MM.1S (cell line): Measurements from ENCODE around the gene SMO.

Source experiments
- DNase-seq: peaks from one replicate; pipeline ENCODE4 v3.0.0-alpha.2; 2015
- H2AFZ ChIP-seq: fragments of 300-600 bp; sonication (generic); 2 replicates; pipeline ENCODE4 v1.6.0; 2016; ENCODE audit warnings: antibody characterized with exemption, low read length
- H3F3A ChIP-seq: fragments of 300-600 bp; sonication (generic); 2 replicates; pipeline ENCODE4 v1.6.1; 2016; ENCODE audit warnings: mild to moderate bottlenecking, antibody characterized with exemption, low read length, moderate library complexity, mixed read lengths; ENCODE audit not compliant: insufficient read depth
- H3K27ac ChIP-seq: fragments of 300-600 bp; sonication (generic); 2 replicates; pipeline ENCODE4 v1.5.1; 2016; ENCODE audit warnings: mild to moderate bottlenecking, low read length
- H3K27me3 ChIP-seq: fragments of 300-600 bp; sonication (generic); replicated peaks from 2 replicates; pipeline ENCODE4 v1.6.0; 2016; ENCODE audit warnings: low read length; ENCODE audit not compliant: insufficient read depth
- H3K36me3 ChIP-seq: fragments of 300-600 bp; sonication (generic); replicated peaks from 2 replicates; pipeline ENCODE4 v1.6.1; 2016; ENCODE audit warnings: mild to moderate bottlenecking, low read length, mixed read lengths; ENCODE audit not compliant: insufficient read depth
- H3K4me1 ChIP-seq: fragments of 300-600 bp; sonication (generic); 2 replicates; pipeline ENCODE4 v1.6.1; 2016; ENCODE audit warnings: low read length, mixed read lengths
- H3K4me2 ChIP-seq: fragments of 300-600 bp; sonication (generic); 2 replicates; pipeline ENCODE4 v1.6.0; 2016; ENCODE audit warnings: low read depth, low read length
- H3K4me3 ChIP-seq: fragments of 300-600 bp; sonication (generic); 2 replicates; pipeline ENCODE4 v1.5.1; 2016; ENCODE audit warnings: low read length, mixed read lengths
- H3K79me2 ChIP-seq: fragments of 300-600 bp; sonication (generic); 2 replicates; pipeline ENCODE4 v1.6.1; 2016; ENCODE audit warnings: mixed run types, low read length, mixed read lengths
- H3K9ac ChIP-seq: fragments of 300-600 bp; sonication (generic); 2 replicates; pipeline ENCODE4 v1.6.1; 2016; ENCODE audit warnings: low read length, mixed read lengths
- H3K9me2 ChIP-seq: fragments of 300-600 bp; sonication (generic); replicated peaks from 2 replicates; pipeline ENCODE4 v1.6.1; 2016; ENCODE audit warnings: mild to moderate bottlenecking, low read length, mixed read lengths; ENCODE audit not compliant: insufficient read depth
- H3K9me3 ChIP-seq: fragments of 300-600 bp; sonication (generic); replicated peaks from 2 replicates; pipeline ENCODE4 v1.6.1; 2016; ENCODE audit warnings: mild to moderate bottlenecking, low read length, mixed read lengths; ENCODE audit not compliant: insufficient read depth
- H4K20me1 ChIP-seq: fragments of 300-600 bp; sonication (generic); 2 replicates; pipeline ENCODE4 v1.6.1; 2016; ENCODE audit warnings: mild to moderate bottlenecking, low read length, moderate library complexity, mixed read lengths; ENCODE audit not compliant: insufficient read depth
- EZH2 ChIP-seq: fragments of 300-600 bp; sonication (generic); optimal IDR thresholded peaks from 2 replicates; pipeline ENCODE3; 2017; ENCODE audit warnings: low read depth, mild to moderate bottlenecking, antibody characterized with exemption, low read length, mixed read lengths
- EZH2phosphoT487 ChIP-seq: fragments of 300-600 bp; sonication (generic); IDR thresholded peaks from 2 replicates; pipeline ENCODE4 v1.6.1; 2018; ENCODE audit warnings: antibody characterized with exemption, low read length
- TF ChIP-seq, protein P1 (sequence below): fragments of 300-600 bp; sonication (generic); IDR thresholded peaks from 2 replicates; pipeline ENCODE4 v1.5.1; 2016; ENCODE audit warnings: antibody characterized with exemption, low read length, mixed read lengths

SMO gene

GRCh38 chr7:129162732-129163131, 25.7 kb upstream of the SMO start:
- no peak for DNase-seq
- no peak overlapping the region for H3K4me3 ChIP-seq
- no peaks in the 10 kb centered on the region for H3K36me3 ChIP-seq
- no peak overlapping the region for H2AFZ ChIP-seq
- no peak overlapping the region for H3K27ac ChIP-seq
- H4K20me1 ChIP-seq, result no peaks in the 10 kb centered on the region
- H3K9ac ChIP-seq, result no peak overlapping the region
- 0 out of 2 replicates have a peak, but pooled peaks cover 3% of the 10 kb centered on the region for H3K4me1 ChIP-seq
- no peaks in the 10 kb centered on the region for H3K9me3 ChIP-seq
- no peak overlapping the region for H3K4me2 ChIP-seq
- H3K9me2 ChIP-seq, result no peaks in the 10 kb centered on the region
- no peaks in the 10 kb centered on the region for H3K27me3 ChIP-seq
- no peaks in the 10 kb centered on the region for H3K79me2 ChIP-seq
- H3F3A ChIP-seq, result no peaks in the 10 kb centered on the region
- no peak for TF ChIP-seq EZH2phosphoT487
- TF ChIP-seq, protein P1, sequence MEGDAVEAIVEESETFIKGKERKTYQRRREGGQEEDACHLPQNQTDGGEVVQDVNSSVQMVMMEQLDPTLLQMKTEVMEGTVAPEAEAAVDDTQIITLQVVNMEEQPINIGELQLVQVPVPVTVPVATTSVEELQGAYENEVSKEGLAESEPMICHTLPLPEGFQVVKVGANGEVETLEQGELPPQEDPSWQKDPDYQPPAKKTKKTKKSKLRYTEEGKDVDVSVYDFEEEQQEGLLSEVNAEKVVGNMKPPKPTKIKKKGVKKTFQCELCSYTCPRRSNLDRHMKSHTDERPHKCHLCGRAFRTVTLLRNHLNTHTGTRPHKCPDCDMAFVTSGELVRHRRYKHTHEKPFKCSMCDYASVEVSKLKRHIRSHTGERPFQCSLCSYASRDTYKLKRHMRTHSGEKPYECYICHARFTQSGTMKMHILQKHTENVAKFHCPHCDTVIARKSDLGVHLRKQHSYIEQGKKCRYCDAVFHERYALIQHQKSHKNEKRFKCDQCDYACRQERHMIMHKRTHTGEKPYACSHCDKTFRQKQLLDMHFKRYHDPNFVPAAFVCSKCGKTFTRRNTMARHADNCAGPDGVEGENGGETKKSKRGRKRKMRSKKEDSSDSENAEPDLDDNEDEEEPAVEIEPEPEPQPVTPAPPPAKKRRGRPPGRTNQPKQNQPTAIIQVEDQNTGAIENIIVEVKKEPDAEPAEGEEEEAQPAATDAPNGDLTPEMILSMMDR, result no peak
- TF ChIP-seq EZH2, result no peak

DNA sequence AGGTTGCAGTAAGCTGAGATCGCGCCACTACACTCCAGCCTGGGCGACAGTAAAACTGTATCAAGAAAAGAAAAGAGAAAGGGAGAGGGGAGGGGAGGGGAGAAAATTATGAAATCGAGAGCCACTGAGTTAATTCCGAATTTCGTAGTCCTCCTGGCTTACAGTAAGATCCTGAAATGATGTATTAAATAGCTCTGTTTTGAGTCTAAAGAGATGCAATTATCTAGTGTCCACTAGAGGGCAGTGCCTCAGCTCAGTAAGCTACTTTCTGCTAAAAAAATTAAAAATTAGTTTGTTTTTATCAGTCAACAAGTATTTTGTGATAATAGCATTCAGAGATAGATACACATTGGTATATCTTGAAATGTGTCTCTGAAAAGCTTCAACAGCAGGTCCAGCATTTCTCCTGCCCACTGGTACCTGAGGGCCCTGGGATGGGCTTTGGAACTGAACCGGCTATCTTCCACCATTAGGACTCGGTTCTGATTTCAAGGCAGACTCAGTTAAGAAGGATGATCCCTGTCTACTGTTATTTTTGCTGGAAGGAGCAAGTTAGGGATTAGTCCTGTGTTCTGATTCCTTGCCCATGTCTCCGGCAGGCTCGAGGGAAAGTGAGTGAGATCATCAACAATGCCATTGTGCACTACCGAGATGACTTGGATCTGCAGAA, 24.4 kb upstream of the SMO start:
- DNase-seq, result peak; percentile 74
- Histone ChIP-seq H3K9ac (no peak overlapping the region), H3K9me3 (no peaks in the 10 kb centered on the region), H3K36me3 (no peaks in the 10 kb centered on the region), H3K4me3 (no peak overlapping the region), H3K79me2 (no peaks in the 10 kb centered on the region), H2AFZ (no peak overlapping the region), H3F3A (no peaks in the 10 kb centered on the region), H3K9me2 (no peaks in the 10 kb centered on the region), H3K27me3 (no peaks in the 10 kb centered on the region), H3K27ac (no peak overlapping the region), H3K4me1 (0 out of 2 replicates have a peak, but pooled peaks cover 3% of the 10 kb centered on the region), H3K4me2 (no peak overlapping the region), H4K20me1 (no peaks in the 10 kb centered on the region)
- no peak for TF ChIP-seq EZH2phosphoT487
- TF ChIP-seq, protein P1, result peak; percentile 93

GRCh38 chr7:129166745-129167144, 21.7 kb upstream of the SMO start:
- H2AFZ ChIP-seq, result no peak overlapping the region
- H3K79me2 ChIP-seq, result no peaks in the 10 kb centered on the region
- no peak overlapping the region for H3K9ac ChIP-seq
- H3K36me3 ChIP-seq, result no peaks in the 10 kb centered on the region
- no peak overlapping the region for H3K4me3 ChIP-seq
- DNase-seq, result no peak
- no peaks in the 10 kb centered on the region for H4K20me1 ChIP-seq
- no peaks in the 10 kb centered on the region for H3K4me1 ChIP-seq
- no peaks in the 10 kb centered on the region for H3K27me3 ChIP-seq
- no peak overlapping the region for H3K4me2 ChIP-seq
- TF ChIP-seq EZH2, result no peak
- TF ChIP-seq, protein P1, result no peak
- no peak for TF ChIP-seq EZH2phosphoT487
- H3K9me2 ChIP-seq, result no peaks in the 10 kb centered on the region
- no peaks in the 10 kb centered on the region for H3F3A ChIP-seq
- H3K9me3 ChIP-seq, result no peaks in the 10 kb centered on the region
- H3K27ac ChIP-seq, result no peak overlapping the region
